BE2C (cell line): ENCODE data around the gene CYB561D2.

Experiments used
- DNase-seq: peaks from one replicate; pipeline ENCODE4 v3.0.0-alpha.2; 2020
- H3K27me3 ChIP-seq: fragments of 250-450 bp; sonication (Bioruptor Pico); 2 replicates; pipeline ENCODE4 v1.5.1; 2020; ENCODE audit warnings: mild to moderate bottlenecking
- H3K36me3 ChIP-seq: fragments of 250-450 bp; sonication (Bioruptor Pico); 2 replicates; pipeline ENCODE4 v1.5.1; 2020; ENCODE audit warnings: mild to moderate bottlenecking
- H3K4me1 ChIP-seq: fragments of 250-450 bp; sonication (Bioruptor Pico); 2 replicates; pipeline ENCODE4 v1.5.1; 2020
- H3K4me3 ChIP-seq: 2 replicates; pipeline ENCODE4 v1.5.1; 2011; ENCODE audit warnings: low read depth, low read length
- H3K9me3 ChIP-seq: fragments of 250-450 bp; sonication (Bioruptor Pico); 2 replicates; pipeline ENCODE4 v1.5.1; 2020
- TF ChIP-seq, protein P1 (sequence below): IDR thresholded peaks from 2 replicates; pipeline ENCODE4 v1.5.1; 2012; ENCODE audit warnings: mild to moderate bottlenecking, low read depth, low read length

The CYB561D2 gene

DNA sequence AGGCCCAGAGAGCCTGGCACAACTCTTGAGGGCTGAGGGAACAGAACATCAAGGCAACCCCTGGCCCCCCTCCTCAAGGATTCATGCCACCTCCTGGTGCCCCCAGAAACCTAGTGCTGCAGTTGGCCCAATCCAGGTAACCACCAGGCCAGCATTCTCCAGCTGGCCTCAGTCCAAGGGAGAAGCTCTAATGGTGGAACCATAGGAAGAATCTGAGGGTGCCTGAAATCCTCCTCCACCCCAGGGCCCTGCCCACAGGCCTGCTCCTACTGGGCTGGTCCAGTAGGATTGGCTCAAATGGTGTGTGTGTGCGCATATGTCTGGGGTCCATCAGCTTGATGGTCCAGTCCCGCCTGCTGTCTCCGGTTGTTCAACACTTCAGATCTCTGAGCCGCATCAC lies 35.8 kb upstream of the CYB561D2 start:
- no peaks in the 10 kb centered on the region for H3K27me3 ChIP-seq
- H3K4me3 ChIP-seq = no peak overlapping the region
- TF ChIP-seq, protein P1, sequence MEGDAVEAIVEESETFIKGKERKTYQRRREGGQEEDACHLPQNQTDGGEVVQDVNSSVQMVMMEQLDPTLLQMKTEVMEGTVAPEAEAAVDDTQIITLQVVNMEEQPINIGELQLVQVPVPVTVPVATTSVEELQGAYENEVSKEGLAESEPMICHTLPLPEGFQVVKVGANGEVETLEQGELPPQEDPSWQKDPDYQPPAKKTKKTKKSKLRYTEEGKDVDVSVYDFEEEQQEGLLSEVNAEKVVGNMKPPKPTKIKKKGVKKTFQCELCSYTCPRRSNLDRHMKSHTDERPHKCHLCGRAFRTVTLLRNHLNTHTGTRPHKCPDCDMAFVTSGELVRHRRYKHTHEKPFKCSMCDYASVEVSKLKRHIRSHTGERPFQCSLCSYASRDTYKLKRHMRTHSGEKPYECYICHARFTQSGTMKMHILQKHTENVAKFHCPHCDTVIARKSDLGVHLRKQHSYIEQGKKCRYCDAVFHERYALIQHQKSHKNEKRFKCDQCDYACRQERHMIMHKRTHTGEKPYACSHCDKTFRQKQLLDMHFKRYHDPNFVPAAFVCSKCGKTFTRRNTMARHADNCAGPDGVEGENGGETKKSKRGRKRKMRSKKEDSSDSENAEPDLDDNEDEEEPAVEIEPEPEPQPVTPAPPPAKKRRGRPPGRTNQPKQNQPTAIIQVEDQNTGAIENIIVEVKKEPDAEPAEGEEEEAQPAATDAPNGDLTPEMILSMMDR = no peak
- H3K9me3 ChIP-seq = no peaks in the 10 kb centered on the region
- DNase-seq = no peak
- no peaks in the 10 kb centered on the region for H3K4me1 ChIP-seq
- H3K36me3 ChIP-seq = peaks cover 14% of the 10 kb centered on the region

- no peak for DNase-seq
- H3K4me1 ChIP-seq = no peaks in the 10 kb centered on the region; the same call in none of the 2 replicates
- peaks cover 17% of the 10 kb centered on the region for H3K36me3 ChIP-seq
- H3K4me3 ChIP-seq = no peak overlapping the region
- no peaks in the 10 kb centered on the region for H3K9me3 ChIP-seq
- no peaks in the 10 kb centered on the region for H3K27me3 ChIP-seq
- TF ChIP-seq, protein P1 = no peak
These were observed 33.9 kb upstream of the CYB561D2 start for GRCh38 chr3:50316657-50317242.

DNA sequence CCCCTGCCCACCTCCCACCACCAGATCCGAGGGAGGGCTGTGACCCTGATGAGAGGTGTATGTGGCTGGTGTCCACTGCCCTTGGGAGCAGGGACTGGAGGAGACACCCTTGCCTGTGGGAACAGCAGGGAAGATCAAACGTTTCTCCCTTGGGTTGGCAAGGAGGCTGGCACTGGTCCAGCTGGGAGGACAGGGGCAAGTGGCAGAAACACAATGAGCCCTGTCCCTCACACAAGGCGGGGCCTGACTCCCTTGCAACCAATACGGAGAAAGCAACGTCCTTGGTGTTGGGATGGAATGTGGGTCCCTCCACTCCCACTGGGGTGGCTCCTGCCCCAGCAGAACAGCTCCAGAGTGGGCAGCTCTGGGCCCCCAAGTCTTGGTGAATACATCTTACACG lies 33.4 kb upstream of the CYB561D2 start:
- Histone ChIP-seq H3K36me3 (peaks cover 17% of the 10 kb centered on the region), H3K27me3 (no peaks in the 10 kb centered on the region), H3K4me3 (no peak overlapping the region), H3K4me1 (peaks cover 3% of the 10 kb centered on the region), H3K9me3 (no peaks in the 10 kb centered on the region)
- TF ChIP-seq, protein P1 = no peak
- no peak for DNase-seq

GRCh38 chr3:50318163-50318562 lies 32.5 kb upstream of the CYB561D2 start:
- Histone ChIP-seq H3K9me3 (no peaks in the 10 kb centered on the region), H3K27me3 (no peaks in the 10 kb centered on the region), H3K4me3 (no peak overlapping the region), H3K4me1 (peaks cover 3% of the 10 kb centered on the region), H3K36me3 (peaks cover 17% of the 10 kb centered on the region)
- no peak for DNase-seq
- TF ChIP-seq, protein P1 = no peak

DNA sequence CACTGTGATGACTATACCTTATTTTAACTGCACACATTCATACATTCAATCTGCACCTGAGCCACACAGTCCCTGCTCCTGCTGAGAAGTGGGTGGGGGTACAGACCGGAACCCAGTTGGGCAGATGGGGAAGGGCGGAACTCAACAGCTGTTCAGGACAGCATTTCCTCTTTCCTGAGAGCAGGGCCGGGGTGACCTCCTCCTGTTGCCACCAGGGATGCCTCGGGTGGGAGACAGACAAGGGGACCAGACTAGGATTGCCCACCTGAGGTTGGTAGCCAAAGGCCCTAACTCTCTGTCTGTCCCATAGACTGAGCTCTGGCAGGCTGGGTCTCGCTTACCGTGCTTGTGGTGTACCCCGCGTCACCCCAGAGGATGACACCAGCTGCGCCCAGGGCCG lies 32.0 kb upstream of the CYB561D2 start:
- DNase-seq = no peak
- TF ChIP-seq, protein P1 = no peak
- H3K9me3 ChIP-seq = no peaks in the 10 kb centered on the region
- no peak overlapping the region for H3K4me3 ChIP-seq
- peaks cover 3% of the 10 kb centered on the region for H3K4me1 ChIP-seq
- H3K36me3 ChIP-seq = peaks cover 17% of the 10 kb centered on the region
- no peaks in the 10 kb centered on the region for H3K27me3 ChIP-seq

GRCh38 chr3:50319181-50319893 lies 31.3 kb upstream of the CYB561D2 start:
- H3K4me1 ChIP-seq = peaks cover 3% of the 10 kb centered on the region
- no peak for DNase-seq
- H3K36me3 ChIP-seq = peaks cover 17% of the 10 kb centered on the region
- TF ChIP-seq, protein P1 = no peak
- no peaks in the 10 kb centered on the region for H3K9me3 ChIP-seq
- H3K4me3 ChIP-seq = no peak overlapping the region
- H3K27me3 ChIP-seq = no peaks in the 10 kb centered on the region
